HL-60 (cell line): Measurements from ENCODE around the gene GSTO2.

Source experiments
- GABPA ChIP-seq: IDR thresholded peaks from 2 replicates; pipeline ENCODE4 v1.6.1; 2012; ENCODE audit warnings: low read depth
- POLR2AphosphoS5 ChIP-seq: IDR thresholded peaks from 2 replicates; pipeline ENCODE4 v1.6.1; 2012; ENCODE audit warnings: low read depth
- TF ChIP-seq, protein P1 (sequence below): IDR thresholded peaks from one replicate; pipeline ENCODE4 v1.5.1; 2011; ENCODE audit warnings: low read length, control low read depth, inconsistent platforms; ENCODE audit not compliant: insufficient read depth
- TF ChIP-seq, protein P2 (sequence below): IDR thresholded peaks from 2 replicates; pipeline ENCODE4 v1.6.1; 2012; ENCODE audit warnings: low read depth; ENCODE audit not compliant: insufficient replicate concordance

DNA sequence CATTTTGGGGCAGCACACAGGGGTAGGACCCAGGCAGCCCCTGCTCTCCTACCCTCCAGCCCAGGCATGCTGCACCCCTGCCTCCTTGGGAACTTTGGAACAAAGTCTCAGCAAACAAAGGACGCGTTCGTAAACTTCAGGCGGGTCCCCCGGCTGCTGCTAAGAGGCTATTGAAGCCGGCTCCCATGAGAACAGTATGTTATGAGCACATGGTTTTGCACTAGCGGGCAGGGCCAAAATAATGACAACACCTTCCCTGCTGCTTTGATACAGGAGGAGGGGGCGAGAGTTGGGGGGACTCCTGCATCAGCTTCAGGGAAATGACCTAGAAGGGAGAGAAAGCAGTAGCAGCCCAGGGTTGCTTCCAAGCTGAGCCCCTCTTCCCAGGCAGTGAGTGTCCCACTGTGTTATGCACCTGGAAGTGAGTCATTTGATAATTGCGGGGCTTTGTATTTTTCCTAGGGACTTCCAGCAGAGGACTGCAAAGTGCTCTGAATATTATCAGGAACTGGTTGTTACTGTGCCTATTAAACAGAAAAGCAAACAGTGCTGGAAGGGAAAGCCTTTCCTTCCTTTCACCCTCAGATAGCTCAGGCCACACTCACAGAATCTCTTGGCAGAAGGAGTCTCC lies 62.3 kb downstream of the GSTO2 start:
- TF ChIP-seq, protein P1, sequence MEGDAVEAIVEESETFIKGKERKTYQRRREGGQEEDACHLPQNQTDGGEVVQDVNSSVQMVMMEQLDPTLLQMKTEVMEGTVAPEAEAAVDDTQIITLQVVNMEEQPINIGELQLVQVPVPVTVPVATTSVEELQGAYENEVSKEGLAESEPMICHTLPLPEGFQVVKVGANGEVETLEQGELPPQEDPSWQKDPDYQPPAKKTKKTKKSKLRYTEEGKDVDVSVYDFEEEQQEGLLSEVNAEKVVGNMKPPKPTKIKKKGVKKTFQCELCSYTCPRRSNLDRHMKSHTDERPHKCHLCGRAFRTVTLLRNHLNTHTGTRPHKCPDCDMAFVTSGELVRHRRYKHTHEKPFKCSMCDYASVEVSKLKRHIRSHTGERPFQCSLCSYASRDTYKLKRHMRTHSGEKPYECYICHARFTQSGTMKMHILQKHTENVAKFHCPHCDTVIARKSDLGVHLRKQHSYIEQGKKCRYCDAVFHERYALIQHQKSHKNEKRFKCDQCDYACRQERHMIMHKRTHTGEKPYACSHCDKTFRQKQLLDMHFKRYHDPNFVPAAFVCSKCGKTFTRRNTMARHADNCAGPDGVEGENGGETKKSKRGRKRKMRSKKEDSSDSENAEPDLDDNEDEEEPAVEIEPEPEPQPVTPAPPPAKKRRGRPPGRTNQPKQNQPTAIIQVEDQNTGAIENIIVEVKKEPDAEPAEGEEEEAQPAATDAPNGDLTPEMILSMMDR: no peak
- TF ChIP-seq POLR2AphosphoS5 (no peak), GABPA (no peak)
- TF ChIP-seq, protein P2, sequence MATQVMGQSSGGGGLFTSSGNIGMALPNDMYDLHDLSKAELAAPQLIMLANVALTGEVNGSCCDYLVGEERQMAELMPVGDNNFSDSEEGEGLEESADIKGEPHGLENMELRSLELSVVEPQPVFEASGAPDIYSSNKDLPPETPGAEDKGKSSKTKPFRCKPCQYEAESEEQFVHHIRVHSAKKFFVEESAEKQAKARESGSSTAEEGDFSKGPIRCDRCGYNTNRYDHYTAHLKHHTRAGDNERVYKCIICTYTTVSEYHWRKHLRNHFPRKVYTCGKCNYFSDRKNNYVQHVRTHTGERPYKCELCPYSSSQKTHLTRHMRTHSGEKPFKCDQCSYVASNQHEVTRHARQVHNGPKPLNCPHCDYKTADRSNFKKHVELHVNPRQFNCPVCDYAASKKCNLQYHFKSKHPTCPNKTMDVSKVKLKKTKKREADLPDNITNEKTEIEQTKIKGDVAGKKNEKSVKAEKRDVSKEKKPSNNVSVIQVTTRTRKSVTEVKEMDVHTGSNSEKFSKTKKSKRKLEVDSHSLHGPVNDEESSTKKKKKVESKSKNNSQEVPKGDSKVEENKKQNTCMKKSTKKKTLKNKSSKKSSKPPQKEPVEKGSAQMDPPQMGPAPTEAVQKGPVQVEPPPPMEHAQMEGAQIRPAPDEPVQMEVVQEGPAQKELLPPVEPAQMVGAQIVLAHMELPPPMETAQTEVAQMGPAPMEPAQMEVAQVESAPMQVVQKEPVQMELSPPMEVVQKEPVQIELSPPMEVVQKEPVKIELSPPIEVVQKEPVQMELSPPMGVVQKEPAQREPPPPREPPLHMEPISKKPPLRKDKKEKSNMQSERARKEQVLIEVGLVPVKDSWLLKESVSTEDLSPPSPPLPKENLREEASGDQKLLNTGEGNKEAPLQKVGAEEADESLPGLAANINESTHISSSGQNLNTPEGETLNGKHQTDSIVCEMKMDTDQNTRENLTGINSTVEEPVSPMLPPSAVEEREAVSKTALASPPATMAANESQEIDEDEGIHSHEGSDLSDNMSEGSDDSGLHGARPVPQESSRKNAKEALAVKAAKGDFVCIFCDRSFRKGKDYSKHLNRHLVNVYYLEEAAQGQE: no peak
